ENCODE measurements around the gene SMAD6. TPM values are rescaled to one million over a fixed set of nuclear protein-coding genes. Genes with fewer than 3 reads are reported as not detected.

SMAD6 gene
- total RNA-seq, 6 experiments from 2014 or later = 10.2 to 18.1 (median 16.4) TPM

DNA sequence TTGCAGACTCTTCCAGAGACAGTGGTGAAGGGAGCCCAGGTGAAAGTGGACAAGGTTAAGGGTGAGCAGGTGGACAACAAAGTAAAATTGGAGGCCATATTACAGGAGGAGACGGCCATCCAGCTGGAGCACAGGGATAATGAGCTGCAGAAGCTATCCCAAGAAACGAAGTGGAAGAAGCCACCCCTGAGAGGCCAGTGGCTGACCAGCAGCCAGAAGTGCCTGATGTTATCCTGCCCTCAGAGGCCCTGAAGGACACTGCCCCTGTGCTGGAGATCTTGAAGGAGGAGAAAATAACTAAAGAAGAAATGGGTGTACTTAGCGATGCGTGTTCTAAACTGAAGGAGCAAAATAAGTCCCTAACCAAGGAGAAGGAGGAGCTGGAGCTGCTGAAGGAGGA, 107.6 kb downstream of the SMAD6 start:
- peaks cover 12% of the 10 kb centered on the region for H3K9me3 Mint-ChIP-seq
- H3K27ac Mint-ChIP-seq = no peak overlapping the region
- no peak for DNase-seq
- peaks cover 30% of the 10 kb centered on the region for H3K36me3 Mint-ChIP-seq (ENCODE audit: low read depth)
- TF ChIP-seq, protein P1, sequence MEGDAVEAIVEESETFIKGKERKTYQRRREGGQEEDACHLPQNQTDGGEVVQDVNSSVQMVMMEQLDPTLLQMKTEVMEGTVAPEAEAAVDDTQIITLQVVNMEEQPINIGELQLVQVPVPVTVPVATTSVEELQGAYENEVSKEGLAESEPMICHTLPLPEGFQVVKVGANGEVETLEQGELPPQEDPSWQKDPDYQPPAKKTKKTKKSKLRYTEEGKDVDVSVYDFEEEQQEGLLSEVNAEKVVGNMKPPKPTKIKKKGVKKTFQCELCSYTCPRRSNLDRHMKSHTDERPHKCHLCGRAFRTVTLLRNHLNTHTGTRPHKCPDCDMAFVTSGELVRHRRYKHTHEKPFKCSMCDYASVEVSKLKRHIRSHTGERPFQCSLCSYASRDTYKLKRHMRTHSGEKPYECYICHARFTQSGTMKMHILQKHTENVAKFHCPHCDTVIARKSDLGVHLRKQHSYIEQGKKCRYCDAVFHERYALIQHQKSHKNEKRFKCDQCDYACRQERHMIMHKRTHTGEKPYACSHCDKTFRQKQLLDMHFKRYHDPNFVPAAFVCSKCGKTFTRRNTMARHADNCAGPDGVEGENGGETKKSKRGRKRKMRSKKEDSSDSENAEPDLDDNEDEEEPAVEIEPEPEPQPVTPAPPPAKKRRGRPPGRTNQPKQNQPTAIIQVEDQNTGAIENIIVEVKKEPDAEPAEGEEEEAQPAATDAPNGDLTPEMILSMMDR (IDR thresholded peaks at IDR 0.05) = no peak
- no peaks in the 10 kb centered on the region; the same call in 1 of the 2 replicates for H3K27me3 Mint-ChIP-seq (ENCODE audit: insufficient read depth)
- H3K4me1 Mint-ChIP-seq (ENCODE audit: low read depth) = peaks cover 29% of the 10 kb centered on the region
- H3K4me3 Mint-ChIP-seq = no peak overlapping the region

GRCh38 chr15:66815318-66815717, 113.3 kb downstream of the SMAD6 start:
- TF ChIP-seq, protein P1 (IDR thresholded peaks at IDR 0.05) = no peak
- Mint-ChIP-seq H3K9me3 (peaks cover 12% of the 10 kb centered on the region), H3K36me3 (ENCODE audit: low read depth) (peaks cover 17% of the 10 kb centered on the region), H3K27me3 (ENCODE audit: insufficient read depth) (peaks cover 2% of the 10 kb centered on the region; the same call in 1 of the 2 replicates), H3K4me3 (no peak overlapping the region; the same call in 1 of the 2 replicates), H3K27ac (peak overlapping the region; percentile 74), H3K4me1 (ENCODE audit: low read depth) (peaks cover 59% of the 10 kb centered on the region)
- DNase-seq = peak; percentile 86

GRCh38 chr15:66816201-66816600, 114.2 kb downstream of the SMAD6 start:
- Mint-ChIP-seq H3K27me3 (ENCODE audit: insufficient read depth) (peaks cover 2% of the 10 kb centered on the region; the same call in 1 of the 2 replicates), H3K36me3 (ENCODE audit: low read depth) (peaks cover 17% of the 10 kb centered on the region), H3K4me1 (ENCODE audit: low read depth) (peaks cover 63% of the 10 kb centered on the region), H3K27ac (no peak overlapping the region), H3K9me3 (peaks cover 12% of the 10 kb centered on the region), H3K4me3 (no peak overlapping the region)
- DNase-seq = no peak
- TF ChIP-seq, protein P1 (IDR thresholded peaks at IDR 0.05) = no peak

GRCh38 chr15:66819084-66819483, 117.0 kb downstream of the SMAD6 start:
- Mint-ChIP-seq H3K36me3 (ENCODE audit: low read depth) (peaks cover 3% of the 10 kb centered on the region; the same call in 1 of the 2 replicates), H3K9me3 (peaks cover 4% of the 10 kb centered on the region; the same call in 1 of the 2 replicates), H3K27me3 (ENCODE audit: insufficient read depth) (peaks cover 2% of the 10 kb centered on the region; the same call in 1 of the 2 replicates), H3K4me3 (no peak overlapping the region), H3K27ac (no peak overlapping the region; the same call in 1 of the 2 replicates), H3K4me1 (ENCODE audit: low read depth) (peaks cover 54% of the 10 kb centered on the region)
- TF ChIP-seq, protein P1 (IDR thresholded peaks at IDR 0.05) = no peak
- peak; percentile 17 for DNase-seq

GRCh38 chr15:66820481-66821176, 118.6 kb downstream of the SMAD6 start:
- H3K27me3 Mint-ChIP-seq (ENCODE audit: insufficient read depth) = peaks cover 2% of the 10 kb centered on the region; the same call in 1 of the 2 replicates
- no peaks in the 10 kb centered on the region; the same call in 1 of the 2 replicates for H3K36me3 Mint-ChIP-seq (ENCODE audit: low read depth)
- TF ChIP-seq, protein P1 (IDR thresholded peaks at IDR 0.05) = no peak
- H3K9me3 Mint-ChIP-seq = no peaks in the 10 kb centered on the region
- DNase-seq = no peak
- H3K4me1 Mint-ChIP-seq (ENCODE audit: low read depth) = peaks cover 38% of the 10 kb centered on the region
- H3K4me3 Mint-ChIP-seq = no peak overlapping the region
- H3K27ac Mint-ChIP-seq = no peak overlapping the region
